Mammary epithelial cell (primary cell): ENCODE measurements around the gene MEIOSIN.

Experiments used
- EZH2 ChIP-seq: IDR thresholded peaks from 2 replicates; pipeline ENCODE4 v1.6.1; 2012; ENCODE audit warnings: low read length, inconsistent platforms, borderline replicate concordance
- TF ChIP-seq, protein P1 (sequence below), 2 donors: IDR thresholded peaks in 1 of 2; conservative IDR thresholded peaks in 1 of 2; 2 replicates each; pipeline ENCODE4 v1.5.1; 2011 to 2012; ENCODE audit warnings: inconsistent platforms in 2 of 2, low read length in 2 of 2, mild to moderate bottlenecking in 2 of 2, control low read depth in 1 of 2, low read depth in 1 of 2; ENCODE audit not compliant: insufficient read depth in 1 of 2; ENCODE audit errors: extremely low read depth in 1 of 2

DNA sequence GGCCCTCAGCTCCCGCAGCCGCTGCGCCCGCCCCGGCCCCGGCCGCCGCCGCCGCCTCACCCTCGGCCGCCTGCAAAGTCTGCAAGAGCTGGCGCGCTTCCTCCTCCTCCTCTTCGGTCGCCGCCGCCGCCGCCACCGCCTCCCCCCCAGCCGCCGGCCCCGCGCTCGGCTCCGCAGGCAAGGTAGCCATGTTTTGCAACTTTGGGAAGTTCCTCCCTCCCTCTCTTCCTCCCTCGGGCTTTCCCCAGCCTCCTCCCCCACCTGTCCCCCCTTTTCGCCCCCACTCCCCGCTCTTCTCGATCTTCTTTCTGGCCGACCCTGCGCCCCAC, 35.4 kb downstream of the MEIOSIN start:
- TF ChIP-seq, protein P1, sequence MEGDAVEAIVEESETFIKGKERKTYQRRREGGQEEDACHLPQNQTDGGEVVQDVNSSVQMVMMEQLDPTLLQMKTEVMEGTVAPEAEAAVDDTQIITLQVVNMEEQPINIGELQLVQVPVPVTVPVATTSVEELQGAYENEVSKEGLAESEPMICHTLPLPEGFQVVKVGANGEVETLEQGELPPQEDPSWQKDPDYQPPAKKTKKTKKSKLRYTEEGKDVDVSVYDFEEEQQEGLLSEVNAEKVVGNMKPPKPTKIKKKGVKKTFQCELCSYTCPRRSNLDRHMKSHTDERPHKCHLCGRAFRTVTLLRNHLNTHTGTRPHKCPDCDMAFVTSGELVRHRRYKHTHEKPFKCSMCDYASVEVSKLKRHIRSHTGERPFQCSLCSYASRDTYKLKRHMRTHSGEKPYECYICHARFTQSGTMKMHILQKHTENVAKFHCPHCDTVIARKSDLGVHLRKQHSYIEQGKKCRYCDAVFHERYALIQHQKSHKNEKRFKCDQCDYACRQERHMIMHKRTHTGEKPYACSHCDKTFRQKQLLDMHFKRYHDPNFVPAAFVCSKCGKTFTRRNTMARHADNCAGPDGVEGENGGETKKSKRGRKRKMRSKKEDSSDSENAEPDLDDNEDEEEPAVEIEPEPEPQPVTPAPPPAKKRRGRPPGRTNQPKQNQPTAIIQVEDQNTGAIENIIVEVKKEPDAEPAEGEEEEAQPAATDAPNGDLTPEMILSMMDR (conservative IDR thresholded peaks at IDR 0.05 in 1 of 2, IDR thresholded peaks at IDR 0.05 in 1 of 2; ENCODE audit: extremely low read depth in 1 of 2, insufficient read depth in 1 of 2, low read depth in 1 of 2, low read length in 2 of 2): no peak
- no peak for TF ChIP-seq EZH2
